Caco-2 (cell line): ENCODE data around the gene RNFT1. TPM values are rescaled to one million over a fixed set of nuclear protein-coding genes. Genes with fewer than 3 reads are reported as not detected.
"Not testable (repeated sequence)": the region's sequence is repeated elsewhere in the genome, so short reads cannot be mapped to it uniquely, and the experiment has no call there.

ENCODE experiments used
- BruUV-seq: library from RNA; stranded (reverse); fragments of 400-500 nt; replicated peaks from 2 replicates; lab custom pipeline; 2021; lab: Mats Ljungman, UMichigan
- CTCF ChIA-PET: fragments of 300-600 bp; sonication (Branson Sonifier 250); formaldehyde crosslinking; loops from one replicate; lab custom pipeline; 2022; ENCODE audit warnings: antibody characterized with exemption; lab: Charles Lee
- POLR2A ChIA-PET: fragments of 300-600 bp; sonication (Branson Sonifier 250); formaldehyde crosslinking; loops from one replicate; lab custom pipeline; 2022; ENCODE audit warnings: antibody characterized with exemption; lab: Charles Lee
- DNase-seq, 2 experiments: peaks; one replicate each; pipeline versions ENCODE4 v3.0.0 to v3.0.0-alpha.2; 2020 to 2022
- H3K27me3 ChIP-seq: replicated peaks from 2 replicates; pipeline ENCODE4 v1.6.0; 2011; ENCODE audit warnings: low read length; ENCODE audit not compliant: control insufficient read depth, insufficient read depth
- H3K36me3 ChIP-seq: 2 replicates; pipeline ENCODE4 v1.5.1; 2011; ENCODE audit warnings: low read length; ENCODE audit not compliant: control insufficient read depth, insufficient read depth
- H3K4me1 ChIP-seq: fragments of 250-450 bp; sonication (Bioruptor Pico); 2 replicates; pipeline ENCODE4 v1.5.1; 2020; ENCODE audit warnings: mild to moderate bottlenecking
- H3K4me3 ChIP-seq: 2 replicates; pipeline ENCODE4 v1.5.1; 2011; ENCODE audit warnings: low read depth, mild to moderate bottlenecking, control low read depth, low read length
- H3K9me3 ChIP-seq: fragments of 250-450 bp; sonication (Bioruptor Pico); 2 replicates; pipeline ENCODE4 v1.5.1; 2020; ENCODE audit warnings: mild to moderate bottlenecking, moderate library complexity
- H3K27ac Mint-ChIP-seq: one replicate; pipeline ENCODE4 v1.8.0; 2022; ENCODE audit warnings: mixed read lengths; ENCODE audit not compliant: unreplicated experiment
- H3K27me3 Mint-ChIP-seq: one replicate; pipeline ENCODE4 v1.8.0; 2022; ENCODE audit warnings: mixed read lengths; ENCODE audit not compliant: insufficient read depth, unreplicated experiment
- H3K36me3 Mint-ChIP-seq: one replicate; pipeline ENCODE4 v1.8.0; 2022; ENCODE audit warnings: mild to moderate bottlenecking, mixed read lengths; ENCODE audit not compliant: insufficient read depth, unreplicated experiment
- H3K4me1 Mint-ChIP-seq: one replicate; pipeline ENCODE4 v1.8.0; 2022; ENCODE audit warnings: low read depth, mixed read lengths; ENCODE audit not compliant: unreplicated experiment
- H3K4me3 Mint-ChIP-seq: one replicate; pipeline ENCODE4 v1.8.0; 2022; ENCODE audit warnings: mild to moderate bottlenecking, moderate library complexity, mixed read lengths; ENCODE audit not compliant: unreplicated experiment
- H3K9me3 Mint-ChIP-seq: one replicate; pipeline ENCODE4 v1.8.0; 2022; ENCODE audit warnings: mixed read lengths; ENCODE audit not compliant: unreplicated experiment
- intact Hi-C: fragments of 100-400 bp; cut with micrococcal nuclease; formaldehyde crosslinking; loops from one replicate; pipeline ENCODE4 v1.10.0; 2022; ENCODE audit not compliant: unreplicated experiment
- total RNA-seq: library from RNA; stranded (reverse); gene quantifications from 2 replicates; pipeline ENCODE4 v1.2.3, GENCODE V29; 2022
- TF ChIP-seq, protein P1 (sequence below), 2 experiments: fragments of 200-600 bp in 1 of 2; IDR thresholded peaks; 1 replicate in 1 of 2; 2 replicates in 1 of 2; pipeline versions ENCODE4 v1.5.1 to v1.8.0; 2011 to 2022; ENCODE audit warnings: antibody characterized with exemption in 1 of 2, control low read depth in 1 of 2, inconsistent platforms in 1 of 2, low read depth in 1 of 2, low read length in 1 of 2, mild to moderate bottlenecking in 1 of 2, moderate library complexity in 1 of 2; ENCODE audit not compliant: insufficient read depth in 1 of 2, severe bottlenecking in 1 of 2, unreplicated experiment in 1 of 2

Gene RNFT1
- total RNA-seq, 1 experiment from 2014 or later = 26.3 TPM

DNA sequence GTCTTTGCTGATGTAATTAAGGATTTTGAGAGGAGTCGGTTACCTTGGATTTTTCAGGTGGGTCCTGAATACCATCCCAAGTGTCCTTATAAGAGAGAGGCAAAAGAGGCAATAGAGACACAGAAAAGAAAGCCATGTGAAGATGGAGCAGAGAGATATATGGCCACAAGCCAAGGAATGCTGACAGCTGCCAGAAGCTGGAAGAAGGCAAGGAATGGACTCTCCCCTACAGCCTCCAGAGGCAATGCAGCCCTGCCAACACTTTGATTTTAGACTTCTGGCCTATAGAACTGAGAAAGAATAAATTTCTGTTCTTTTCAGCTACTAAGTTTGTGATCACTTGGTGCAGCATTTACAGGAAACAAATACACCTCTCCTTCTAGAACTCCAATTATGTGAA lies 8.2 kb upstream of the RNFT1 start:
- H3K4me3 Mint-ChIP-seq = no peak overlapping the region
- H3K36me3 Mint-ChIP-seq = no peaks in the 10 kb centered on the region
- ChIA-PET POLR2A (no interaction called here), CTCF (no interaction called here)
- intact Hi-C loops = no loop called here
- no peaks in the 10 kb centered on the region for H3K9me3 Mint-ChIP-seq
- H3K4me1 Mint-ChIP-seq = no peaks in the 10 kb centered on the region
- no peaks in the 10 kb centered on the region for H3K27me3 ChIP-seq
- no TSS peak for BruUV-seq
- no peak overlapping the region for H3K27ac Mint-ChIP-seq
- H3K4me3 ChIP-seq = no peak overlapping the region
- H3K4me1 ChIP-seq = no peaks in the 10 kb centered on the region
- TF ChIP-seq, protein P1, sequence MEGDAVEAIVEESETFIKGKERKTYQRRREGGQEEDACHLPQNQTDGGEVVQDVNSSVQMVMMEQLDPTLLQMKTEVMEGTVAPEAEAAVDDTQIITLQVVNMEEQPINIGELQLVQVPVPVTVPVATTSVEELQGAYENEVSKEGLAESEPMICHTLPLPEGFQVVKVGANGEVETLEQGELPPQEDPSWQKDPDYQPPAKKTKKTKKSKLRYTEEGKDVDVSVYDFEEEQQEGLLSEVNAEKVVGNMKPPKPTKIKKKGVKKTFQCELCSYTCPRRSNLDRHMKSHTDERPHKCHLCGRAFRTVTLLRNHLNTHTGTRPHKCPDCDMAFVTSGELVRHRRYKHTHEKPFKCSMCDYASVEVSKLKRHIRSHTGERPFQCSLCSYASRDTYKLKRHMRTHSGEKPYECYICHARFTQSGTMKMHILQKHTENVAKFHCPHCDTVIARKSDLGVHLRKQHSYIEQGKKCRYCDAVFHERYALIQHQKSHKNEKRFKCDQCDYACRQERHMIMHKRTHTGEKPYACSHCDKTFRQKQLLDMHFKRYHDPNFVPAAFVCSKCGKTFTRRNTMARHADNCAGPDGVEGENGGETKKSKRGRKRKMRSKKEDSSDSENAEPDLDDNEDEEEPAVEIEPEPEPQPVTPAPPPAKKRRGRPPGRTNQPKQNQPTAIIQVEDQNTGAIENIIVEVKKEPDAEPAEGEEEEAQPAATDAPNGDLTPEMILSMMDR (IDR thresholded peaks at IDR 0.05; ENCODE audit: insufficient read depth in 1 of 2, low read depth in 1 of 2, low read length in 1 of 2, severe bottlenecking in 1 of 2, unreplicated experiment in 1 of 2) = no peak
- DNase-seq = no peak
- H3K27me3 Mint-ChIP-seq = no peaks in the 10 kb centered on the region
- H3K36me3 ChIP-seq = no peaks in the 10 kb centered on the region
- H3K9me3 ChIP-seq = no peaks in the 10 kb centered on the region

DNA sequence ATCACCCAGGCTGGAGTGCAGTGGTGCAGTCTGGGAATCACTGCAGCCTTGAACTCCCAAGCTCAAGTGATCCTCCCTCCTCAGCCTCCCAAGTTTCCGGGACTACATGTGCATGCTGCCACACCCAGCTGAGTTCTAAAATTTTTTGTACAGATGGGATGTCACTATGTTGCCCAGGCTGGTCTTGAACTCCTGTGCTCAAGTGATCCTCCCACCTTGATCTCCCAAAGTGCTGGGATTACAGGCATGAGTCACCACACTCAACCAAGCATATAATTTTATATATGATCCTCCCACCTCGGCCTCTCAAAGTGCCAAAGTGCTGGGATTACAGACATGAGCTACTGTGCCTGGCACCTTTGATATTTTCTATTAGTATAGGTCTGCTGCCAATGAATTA lies 7.2 kb upstream of the RNFT1 start:
- H3K9me3 Mint-ChIP-seq, BruUV-seq, H3K36me3 Mint-ChIP-seq: not testable (repeated sequence)

DNA sequence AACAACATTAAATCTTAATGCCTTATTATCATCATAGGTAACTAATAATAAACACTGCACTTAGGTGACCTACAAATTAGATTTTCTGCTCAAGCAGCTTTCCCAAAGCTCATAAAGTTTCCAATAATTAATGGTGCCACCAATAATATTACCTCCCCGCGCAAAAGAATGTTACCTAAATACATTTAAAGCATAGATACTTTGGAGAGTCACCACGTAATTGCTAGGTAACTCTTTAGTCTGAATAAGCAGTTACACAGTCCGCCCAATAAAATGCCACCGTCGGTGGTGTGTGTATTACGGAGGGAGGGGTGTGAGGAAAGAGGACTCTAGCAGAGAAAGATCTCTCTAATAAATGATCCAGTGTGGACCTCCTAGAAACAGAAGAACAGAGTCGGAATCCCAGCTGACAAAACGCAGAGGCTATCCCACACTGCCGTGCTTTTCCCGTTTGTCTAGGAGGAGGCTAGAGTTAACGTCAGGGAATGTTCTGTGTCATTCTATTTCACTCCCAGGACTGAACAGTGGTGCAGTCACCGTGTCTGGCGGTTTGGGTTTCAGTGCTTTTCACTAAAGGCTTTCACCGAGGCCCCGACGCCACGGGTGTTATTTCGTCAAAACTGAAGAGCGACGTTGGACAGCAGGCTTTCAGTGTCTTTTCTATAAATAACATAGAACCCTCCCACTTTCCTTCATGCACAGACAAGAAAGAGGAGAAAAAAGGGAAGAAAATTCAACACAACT lies 630 bp downstream of the RNFT1 start:
- Histone ChIP-seq H3K4me1 (peaks cover 11% of the 10 kb centered on the region; the same call in 1 of the 2 replicates), H3K36me3 (no peaks in the 10 kb centered on the region), H3K9me3 (no peaks in the 10 kb centered on the region), H3K27me3 (no peaks in the 10 kb centered on the region), H3K4me3 (peak overlapping the region; percentile 71)
- POLR2A ChIA-PET = interaction anchor here (1.6 kb wide), 1 partner anchor 256 kb away, joined by 8 read pairs; the partner anchor contains the start of genes PTRH2 and VMP1
- H3K4me1 Mint-ChIP-seq = peaks cover 6% of the 10 kb centered on the region
- TF ChIP-seq, protein P1 (IDR thresholded peaks at IDR 0.05; ENCODE audit: insufficient read depth in 1 of 2, low read depth in 1 of 2, low read length in 1 of 2, severe bottlenecking in 1 of 2, unreplicated experiment in 1 of 2) = no peak
- H3K27ac Mint-ChIP-seq = peak overlapping the region; percentile 80
- no peaks in the 10 kb centered on the region for H3K9me3 Mint-ChIP-seq
- H3K4me3 Mint-ChIP-seq = peak overlapping the region; percentile 73
- TSS peak; percentile 53 for BruUV-seq
- peaks cover 12% of the 10 kb centered on the region for H3K36me3 Mint-ChIP-seq
- peak; percentile 46 to 52 for DNase-seq
- CTCF ChIA-PET = interaction anchor here (0.7 to 1.9 kb wide), 4 partner anchors 13 to 73 kb away, joined by 3 to 14 read pairs (median 8); no protein-coding TSS in a partner anchor
- intact Hi-C loops = loop anchor here (5.0 kb wide), 1 partner anchor 73 kb away; no protein-coding TSS in a partner anchor
- no peaks in the 10 kb centered on the region for H3K27me3 Mint-ChIP-seq

More for the DNA sequence above, 7.2 kb upstream of the RNFT1 start:
- intact Hi-C loops, CTCF ChIA-PET, H3K4me1 ChIP-seq, DNase-seq, H3K36me3 ChIP-seq, H3K27me3 Mint-ChIP-seq, H3K4me3 ChIP-seq, H3K4me3 Mint-ChIP-seq, H3K27me3 ChIP-seq, H3K9me3 ChIP-seq, H3K27ac Mint-ChIP-seq, H3K4me1 Mint-ChIP-seq: not testable (repeated sequence)
- POLR2A ChIA-PET = interaction anchor here (0.7 kb wide), 1 partner anchor 420 kb away, joined by 6 read pairs; the partner anchor contains the start of gene USP32
